GM12801 (cell line): ENCODE data around the gene OR8S1.

Experiments
- CTCF ChIP-seq: IDR thresholded peaks from one replicate; pipeline ENCODE4 v1.5.1; 2011; ENCODE audit warnings: control low read depth; ENCODE audit not compliant: insufficient read length; ENCODE audit errors: extremely low read depth

OR8S1 gene

DNA sequence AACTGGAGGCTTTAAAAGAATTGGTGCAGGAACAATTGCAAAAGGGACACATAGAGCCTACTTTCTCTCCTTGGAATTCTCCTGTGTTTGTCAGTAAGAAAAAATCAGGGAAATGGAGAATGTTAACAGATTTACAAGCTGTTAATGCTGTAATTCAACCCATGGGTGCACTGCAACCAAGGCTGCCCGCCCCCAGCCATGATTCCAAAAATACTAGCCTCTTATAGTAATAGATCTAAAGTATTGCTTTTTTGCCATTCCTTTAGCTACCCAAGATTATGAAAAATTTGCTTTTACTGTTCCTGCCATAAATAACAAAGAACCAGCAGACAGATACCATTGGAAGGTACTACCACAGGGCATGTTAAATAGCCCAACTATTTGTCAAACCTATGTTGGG lies 15.3 kb upstream of the OR8S1 start:
- no peak for TF ChIP-seq CTCF

- no peak for TF ChIP-seq CTCF
Measured at GRCh38 chr12:48512855-48513254, 12.6 kb upstream of the OR8S1 start.

GRCh38 chr12:48514728-48515127 lies 10.7 kb upstream of the OR8S1 start:
- no peak for TF ChIP-seq CTCF

DNA sequence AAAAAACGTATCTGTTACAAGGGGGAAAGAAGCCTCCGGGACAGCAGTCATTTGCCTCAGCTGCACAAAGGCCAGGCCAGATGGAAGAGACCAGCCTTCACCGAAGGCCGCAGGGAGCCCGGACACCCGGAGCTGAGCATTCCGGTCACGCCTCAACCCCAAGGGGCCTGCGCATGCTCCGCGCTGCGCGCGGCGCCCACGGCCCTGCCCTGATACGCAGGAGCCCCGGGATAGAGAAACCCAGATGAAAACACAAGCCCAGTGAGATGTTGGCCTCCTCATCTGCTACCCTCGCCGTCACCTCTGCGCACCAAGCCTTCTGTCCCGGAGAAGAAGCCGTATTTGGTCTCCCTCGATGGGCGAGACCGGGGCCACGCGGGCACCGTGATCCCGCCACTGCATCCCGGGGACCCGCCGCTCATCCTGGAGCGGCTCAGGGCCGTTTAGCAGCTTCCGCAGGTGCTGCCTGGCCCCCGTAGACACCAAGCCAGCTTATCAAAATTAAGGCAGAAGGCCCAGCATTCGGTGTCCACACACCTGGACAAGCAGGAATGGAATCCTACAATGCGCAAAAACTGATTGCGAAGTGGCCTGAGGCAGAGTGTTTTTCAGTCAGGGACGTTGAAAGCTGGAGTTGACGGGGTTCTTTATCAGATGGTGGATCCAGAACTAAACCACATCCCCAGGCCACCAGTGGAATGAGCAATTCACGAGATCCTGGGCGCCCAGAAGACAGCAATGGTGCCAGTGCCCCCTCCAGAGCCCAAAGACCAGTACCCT lies 2.6 kb downstream of the OR8S1 start:
- no peak for TF ChIP-seq CTCF

DNA sequence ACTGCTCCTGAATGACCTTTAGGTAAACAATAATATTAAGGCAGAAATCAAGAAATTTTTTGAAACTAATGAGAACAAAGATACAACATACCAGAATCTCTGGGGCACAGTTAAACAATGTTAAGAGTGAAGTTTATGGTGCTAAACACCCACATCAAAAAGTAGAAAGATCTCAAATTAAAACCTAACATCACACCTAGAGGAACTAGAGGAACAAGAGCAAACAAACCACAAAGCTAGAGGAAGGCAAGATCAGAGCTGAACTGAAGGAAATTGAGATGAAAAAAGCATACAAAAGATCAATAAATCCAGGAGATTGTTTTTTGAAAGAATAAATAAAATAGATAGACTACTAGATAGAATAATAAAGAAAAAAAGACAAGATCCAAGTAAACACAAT lies 7.2 kb downstream of the OR8S1 start:
- TF ChIP-seq CTCF = no peak

- no peak for TF ChIP-seq CTCF
Measured at GRCh38 chr12:48536602-48537001, 11.2 kb downstream of the OR8S1 start.

GRCh38 chr12:48542300-48542928 lies 17.0 kb downstream of the OR8S1 start:
- TF ChIP-seq CTCF = peak; percentile 20
